IMR-90 (cell line): ENCODE data around the gene NEO1. TPM values are rescaled to one million over a fixed set of nuclear protein-coding genes. Genes with fewer than 3 reads are reported as not detected.

Experiments used
- ATAC-seq: fragments of 200-7000 bp; cut with Tn5 transposase; 2 replicates; pipeline ENCODE4 v1.9.1; 2020; ENCODE audit warnings: low read depth, mild to moderate bottlenecking, moderate library complexity
- BruUV-seq: library from RNA; stranded (reverse); fragments of 400-500 nt; replicated peaks from 2 replicates; lab custom pipeline; 2021; lab: Mats Ljungman, UMichigan
- CTCF ChIA-PET: fragments of 300-600 bp; formaldehyde crosslinking; extraction: SDS; loops from one replicate; lab custom pipeline; 2021; ENCODE audit warnings: antibody characterized with exemption; lab: Yijun Ruan, JAX
- POLR2A ChIA-PET: fragments of 300-600 bp; sonication (Branson Sonifier 250); formaldehyde crosslinking; loops from one replicate; lab custom pipeline; 2022; ENCODE audit warnings: antibody characterized with exemption; ENCODE audit not compliant: unreplicated experiment; lab: Charles Lee
- DNase-seq: peaks from one replicate; pipeline ENCODE4 v3.0.0; 2013
- H2AFZ ChIP-seq: replicated peaks from 2 replicates; pipeline ENCODE3; 2013; ENCODE audit warnings: low read length, mild to moderate bottlenecking; ENCODE audit not compliant: poor library complexity
- H2AK5ac ChIP-seq: 2 replicates; pipeline ENCODE4 v1.6.1; 2013; ENCODE audit warnings: low read depth, low read length, inconsistent platforms
- H2AK9ac ChIP-seq: replicated peaks from 2 replicates; pipeline ENCODE3; 2013; ENCODE audit warnings: mild to moderate bottlenecking, low read depth, low read length, moderate library complexity; ENCODE audit not compliant: poor library complexity
- H2BK120ac ChIP-seq: 2 replicates; pipeline ENCODE4 v1.6.1; 2013; ENCODE audit warnings: low read depth, low read length, inconsistent platforms
- H2BK15ac ChIP-seq: 3 replicates; pipeline ENCODE4 v1.6.1; 2013; ENCODE audit warnings: low read depth, low read length, inconsistent platforms
- H2BK20ac ChIP-seq: 2 replicates; pipeline ENCODE4 v1.6.1; 2013; ENCODE audit warnings: low read depth, mild to moderate bottlenecking, inconsistent platforms, low read length, moderate library complexity
- H2BK5ac ChIP-seq: 2 replicates; pipeline ENCODE4 v1.6.1; 2013; ENCODE audit warnings: mild to moderate bottlenecking, low read depth, low read length, inconsistent platforms; ENCODE audit not compliant: poor library complexity, severe bottlenecking
- H3K14ac ChIP-seq: replicated peaks from 2 replicates; pipeline ENCODE4 v1.6.1; 2013; ENCODE audit warnings: low read depth, low read length, inconsistent platforms
- H3K18ac ChIP-seq: 2 replicates; pipeline ENCODE4 v1.6.1; 2013; ENCODE audit warnings: low read depth, low read length, control low read depth
- H3K23ac ChIP-seq: 2 replicates; pipeline ENCODE4 v1.6.1; 2013; ENCODE audit warnings: low read depth, low read length, inconsistent platforms
- H3K27ac ChIP-seq: 2 replicates; pipeline ENCODE4 v1.5.1; 2013; ENCODE audit warnings: mild to moderate bottlenecking, control low read depth, low read length; ENCODE audit not compliant: insufficient read depth
- H3K27me3 ChIP-seq: 2 replicates; pipeline ENCODE4 v1.6.1; 2013; ENCODE audit warnings: low read length; ENCODE audit not compliant: control insufficient read depth, insufficient read depth
- H3K36me3 ChIP-seq: 2 replicates; pipeline ENCODE4 v1.6.1; 2013; ENCODE audit warnings: low read length, mixed read lengths; ENCODE audit not compliant: control insufficient read depth, insufficient read depth
- H3K4ac ChIP-seq: 2 replicates; pipeline ENCODE4 v1.6.1; 2013; ENCODE audit warnings: low read depth, low read length, inconsistent platforms
- H3K4me1 ChIP-seq: 2 replicates; pipeline ENCODE4 v1.6.1; 2013; ENCODE audit warnings: low read length, mixed read lengths; ENCODE audit not compliant: control insufficient read depth, insufficient read depth
- H3K4me2 ChIP-seq: 2 replicates; pipeline ENCODE4 v1.6.1; 2013; ENCODE audit warnings: low read depth, mild to moderate bottlenecking, control low read depth, low read length, moderate library complexity
- H3K4me3 ChIP-seq: 2 replicates; pipeline ENCODE4 v1.5.1; 2013; ENCODE audit warnings: low read depth, mild to moderate bottlenecking, control low read depth, low read length, moderate library complexity; ENCODE audit not compliant: insufficient read depth
- H3K56ac ChIP-seq: 2 replicates; pipeline ENCODE4 v1.6.1; 2013; ENCODE audit warnings: low read length, inconsistent platforms; ENCODE audit not compliant: insufficient read depth; ENCODE audit errors: extremely low read depth
- H3K79me1 ChIP-seq, 2 experiments: 2 replicates each; pipeline ENCODE4 v1.6.1; 2013; ENCODE audit warnings: low read length in 2 of 2, inconsistent platforms in 1 of 2, low read depth in 1 of 2
- H3K9ac ChIP-seq: 2 replicates; pipeline ENCODE4 v1.6.1; 2013; ENCODE audit warnings: low read depth, low read length, control low read depth
- H3K9me1 ChIP-seq: 2 replicates; pipeline ENCODE4 v1.6.1; 2013; ENCODE audit warnings: low read length, inconsistent platforms; ENCODE audit not compliant: insufficient read depth
- H3K9me3 ChIP-seq: 2 replicates; pipeline ENCODE4 v1.6.1; 2013; ENCODE audit warnings: low read length; ENCODE audit not compliant: control insufficient read depth, insufficient read depth
- H4K20me1 ChIP-seq: 2 replicates; pipeline ENCODE4 v1.6.1; 2013; ENCODE audit warnings: low read length, inconsistent platforms; ENCODE audit not compliant: insufficient read depth
- H4K5ac ChIP-seq: 2 replicates; pipeline ENCODE4 v1.6.1; 2013; ENCODE audit warnings: mild to moderate bottlenecking, low read depth, low read length, control low read depth
- H4K8ac ChIP-seq, 2 experiments: 2 replicates each; pipeline ENCODE4 v1.6.1; 2013; ENCODE audit warnings: low read depth in 2 of 2, low read length in 2 of 2, control low read depth in 1 of 2, inconsistent platforms in 1 of 2
- H4K91ac ChIP-seq: 2 replicates; pipeline ENCODE4 v1.6.1; 2013; ENCODE audit warnings: low read depth, low read length, inconsistent platforms; ENCODE audit not compliant: insufficient read depth
- FOS ChIP-seq: fragments of 150-350 bp; IDR thresholded peaks from 2 replicates; pipeline ENCODE4 v1.6.1; 2016; ENCODE audit warnings: low read depth, low read length
- WGBS, 2 experiments: methylation state at CpG; one replicate each; pipeline versions ENCODE4 v1.1.5 to v1.1.7; 2013; ENCODE audit warnings: missing lambda C conversion rate in 2 of 2; ENCODE audit not compliant: insufficient read length in 1 of 2; ENCODE audit errors: extremely low coverage in 2 of 2; 5-methylcytosine and 5-hydroxymethylcytosine counted together
- dilution Hi-C: fragments of 300-500 bp; cut with HindIII; formaldehyde crosslinking; loops from one replicate; pipeline ENCODE4 v1.14.3; 2018; ENCODE audit warnings: low sequenced_read_pairs; ENCODE audit not compliant: unreplicated experiment
- in situ Hi-C: fragments of 300-500 bp; cut with MboI; formaldehyde crosslinking; loops from 3 replicates; pipeline ENCODE4 v1.14.3; 2019; ENCODE audit warnings: low sequenced_read_pairs, inconsistent platforms, mixed read lengths
- intact Hi-C: fragments of 100-400 bp; cut with micrococcal nuclease; formaldehyde crosslinking; loops from 2 replicates; pipeline ENCODE4 v1.10.0; 2022
- polyA plus RNA-seq, 3 experiments: library from polyadenylated mRNA; depleted of rRNA; stranded (reverse); fragments of >200 nt; gene quantifications; 2 replicates each; pipeline ENCODE4 v1.2.3, GENCODE V29; 2012; ENCODE audit warnings: low replicate concordance in 1 of 3
- total RNA-seq: library from RNA; depleted of rRNA; stranded (reverse); fragments of >200 nt; gene quantifications from 2 replicates; pipeline ENCODE4 v1.2.3, GENCODE V29; 2012
- TF ChIP-seq, protein P1 (sequence below): fragments of 150-350 bp; IDR thresholded peaks from 2 replicates; pipeline ENCODE4 v1.6.1; 2017; ENCODE audit warnings: mild to moderate bottlenecking, antibody characterized with exemption, low read length, low read depth

The NEO1 gene
- total and polyA plus RNA-seq, 2 of the 4 experiments (the other 2 are of a cell fraction): 16.3 to 18.5 TPM

DNA sequence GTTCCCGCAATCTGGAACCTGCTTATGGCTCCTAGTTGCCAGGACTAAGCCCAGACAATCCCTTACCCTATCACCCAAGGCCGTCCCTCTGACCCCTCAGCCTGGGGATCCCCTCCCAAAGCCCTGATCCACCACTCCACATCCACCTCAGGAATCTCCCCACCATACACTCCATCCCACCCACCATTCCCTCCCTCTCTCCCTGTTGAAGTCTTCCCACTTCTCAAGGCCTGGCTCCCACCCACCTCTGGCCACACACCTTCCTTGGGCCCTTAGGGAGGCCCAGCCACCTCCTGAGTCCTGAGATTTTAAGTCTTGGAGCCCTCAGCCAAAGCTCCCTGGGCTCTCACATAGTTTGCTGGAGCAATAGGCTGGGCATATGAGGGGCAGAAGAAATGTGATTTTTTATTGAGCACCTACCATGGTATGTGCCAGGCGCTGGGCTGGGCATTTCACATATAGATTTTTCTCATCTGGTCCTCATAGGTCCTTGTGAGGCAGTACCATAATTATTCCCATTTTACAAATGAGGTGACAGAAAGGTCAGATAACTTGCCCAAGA lies 268.4 kb downstream of the NEO1 start:
- BruUV-seq: no TSS peak
- H3K9ac ChIP-seq: no peak overlapping the region
- H3K4me1 ChIP-seq: no peaks in the 10 kb centered on the region
- CTCF ChIA-PET: no interaction called here
- no peak overlapping the region for H2AK5ac ChIP-seq
- H4K5ac ChIP-seq: no peak overlapping the region
- no peaks in the 10 kb centered on the region for H3K36me3 ChIP-seq
- no peak overlapping the region for H2BK15ac ChIP-seq
- WGBS, 2 experiments: 67% methylated on average over 1 of the region's 3 CpGs; no CpG with 5 or more reads in 1 of the 2 experiments
- no peak overlapping the region for H2BK120ac ChIP-seq
- in situ Hi-C loops (no loop called here), dilution Hi-C loops (no loop called here), intact Hi-C loops (no loop called here)
- H3K27ac ChIP-seq: no peak overlapping the region
- no peak overlapping the region for H3K18ac ChIP-seq
- no peak overlapping the region for H3K4ac ChIP-seq
- H4K20me1 ChIP-seq: no peaks in the 10 kb centered on the region
- H3K9me1 ChIP-seq: no peaks in the 10 kb centered on the region
- no peak overlapping the region for H3K4me2 ChIP-seq
- no peak for ATAC-seq
- no peaks in the 10 kb centered on the region for H3K79me1 ChIP-seq
- no peak overlapping the region for H3K56ac ChIP-seq
- H3K14ac ChIP-seq: no peak overlapping the region
- no peak overlapping the region for H2BK20ac ChIP-seq
- no peak for TF ChIP-seq FOS
- TF ChIP-seq, protein P1, sequence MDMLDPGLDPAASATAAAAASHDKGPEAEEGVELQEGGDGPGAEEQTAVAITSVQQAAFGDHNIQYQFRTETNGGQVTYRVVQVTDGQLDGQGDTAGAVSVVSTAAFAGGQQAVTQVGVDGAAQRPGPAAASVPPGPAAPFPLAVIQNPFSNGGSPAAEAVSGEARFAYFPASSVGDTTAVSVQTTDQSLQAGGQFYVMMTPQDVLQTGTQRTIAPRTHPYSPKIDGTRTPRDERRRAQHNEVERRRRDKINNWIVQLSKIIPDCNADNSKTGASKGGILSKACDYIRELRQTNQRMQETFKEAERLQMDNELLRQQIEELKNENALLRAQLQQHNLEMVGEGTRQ: no peak
- H3K23ac ChIP-seq: no peak overlapping the region
- H2AFZ ChIP-seq: no peak overlapping the region
- POLR2A ChIA-PET: no interaction called here
- H4K91ac ChIP-seq: no peak overlapping the region
- no peak overlapping the region for H4K8ac ChIP-seq
- H3K4me3 ChIP-seq: no peak overlapping the region
- no peak overlapping the region for H2BK5ac ChIP-seq
- DNase-seq: no peak
- peaks cover 40% of the 10 kb centered on the region for H3K27me3 ChIP-seq
- H3K9me3 ChIP-seq: no peaks in the 10 kb centered on the region
- H2AK9ac ChIP-seq: no peak overlapping the region
